HG02798 (cell line): ENCODE results near the gene GALNT9.

Experiments used
- ATAC-seq: cut with Tn5 transposase; IDR thresholded peaks from one replicate; pipeline ENCODE4 v1.9.1; 2021; ENCODE audit warnings: mild to moderate bottlenecking; ENCODE audit not compliant: unreplicated experiment, poor library complexity

Gene GALNT9

DNA sequence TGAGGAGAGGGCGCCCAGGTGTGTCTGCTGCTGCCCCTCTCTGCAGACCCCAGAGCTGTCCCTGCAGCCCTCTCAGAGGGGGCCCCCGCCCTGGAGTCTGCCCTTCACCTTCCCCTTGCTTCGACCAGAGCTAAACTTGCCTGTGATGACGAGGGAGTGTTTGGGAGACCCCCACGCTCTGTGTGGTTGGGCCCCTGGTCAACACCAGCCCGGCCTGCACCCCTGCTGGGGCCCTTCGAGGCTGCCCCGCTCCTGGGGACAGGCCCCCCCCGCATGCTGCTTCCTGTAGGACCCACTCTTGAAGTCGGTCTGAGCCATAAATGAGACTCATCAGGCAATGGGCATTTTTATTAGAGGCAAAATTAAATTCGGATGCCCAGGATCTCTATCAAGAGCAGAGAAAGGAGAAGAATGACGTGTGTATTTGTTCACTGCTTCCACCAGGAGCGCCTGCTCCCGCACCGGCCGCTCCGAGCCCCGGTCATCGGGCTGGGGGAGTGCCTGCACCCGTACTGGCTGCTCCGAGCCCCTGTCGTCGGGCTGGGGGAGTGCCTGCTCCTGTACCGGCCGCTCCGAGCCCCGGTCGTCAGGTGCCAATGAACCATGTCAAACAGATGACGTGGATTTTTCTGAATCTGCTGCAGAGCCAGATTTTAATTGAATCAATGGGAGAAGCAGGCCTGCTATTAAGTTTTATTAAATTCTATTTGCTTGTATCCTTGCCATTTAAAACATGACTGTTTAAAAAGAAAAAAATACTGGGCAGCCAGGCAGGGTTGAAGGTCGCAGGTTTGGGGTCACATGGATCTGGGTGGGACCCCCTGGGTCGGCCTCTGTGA is 137.5 kb downstream of the GALNT9 start:
- no peak for ATAC-seq

DNA sequence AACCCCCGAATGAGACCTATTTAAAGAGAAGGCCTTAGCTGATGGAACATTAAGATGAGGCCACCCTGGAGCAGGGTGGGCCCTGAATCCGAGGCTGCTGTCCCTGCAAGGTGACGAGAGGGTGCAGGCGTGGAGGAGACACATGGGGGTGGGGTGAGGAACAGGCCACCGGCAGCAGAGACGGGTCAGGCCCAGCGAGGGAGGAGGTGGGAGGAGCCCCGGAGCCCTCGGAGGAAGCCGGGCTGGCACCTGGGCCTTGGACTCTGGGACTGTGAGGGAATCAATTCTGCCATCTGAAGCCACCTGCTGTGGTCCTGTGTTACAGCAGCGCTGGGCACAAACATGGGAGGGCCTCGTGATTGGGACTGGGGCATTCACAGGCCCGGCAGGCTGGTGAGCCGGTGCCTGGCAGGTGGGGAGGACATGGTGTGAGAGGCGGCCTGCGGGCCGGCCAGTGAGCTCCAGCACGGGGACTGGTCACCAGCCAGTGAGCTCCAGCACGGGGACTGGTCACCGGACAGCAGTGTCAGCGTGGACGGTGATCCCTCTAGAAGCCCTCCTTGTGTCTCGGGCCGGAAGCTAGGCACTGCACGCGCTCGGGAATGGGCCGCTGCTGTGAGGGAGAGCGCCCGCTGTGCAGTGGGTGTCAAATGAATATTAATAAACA is 138.4 kb downstream of the GALNT9 start:
- no peak for ATAC-seq

DNA sequence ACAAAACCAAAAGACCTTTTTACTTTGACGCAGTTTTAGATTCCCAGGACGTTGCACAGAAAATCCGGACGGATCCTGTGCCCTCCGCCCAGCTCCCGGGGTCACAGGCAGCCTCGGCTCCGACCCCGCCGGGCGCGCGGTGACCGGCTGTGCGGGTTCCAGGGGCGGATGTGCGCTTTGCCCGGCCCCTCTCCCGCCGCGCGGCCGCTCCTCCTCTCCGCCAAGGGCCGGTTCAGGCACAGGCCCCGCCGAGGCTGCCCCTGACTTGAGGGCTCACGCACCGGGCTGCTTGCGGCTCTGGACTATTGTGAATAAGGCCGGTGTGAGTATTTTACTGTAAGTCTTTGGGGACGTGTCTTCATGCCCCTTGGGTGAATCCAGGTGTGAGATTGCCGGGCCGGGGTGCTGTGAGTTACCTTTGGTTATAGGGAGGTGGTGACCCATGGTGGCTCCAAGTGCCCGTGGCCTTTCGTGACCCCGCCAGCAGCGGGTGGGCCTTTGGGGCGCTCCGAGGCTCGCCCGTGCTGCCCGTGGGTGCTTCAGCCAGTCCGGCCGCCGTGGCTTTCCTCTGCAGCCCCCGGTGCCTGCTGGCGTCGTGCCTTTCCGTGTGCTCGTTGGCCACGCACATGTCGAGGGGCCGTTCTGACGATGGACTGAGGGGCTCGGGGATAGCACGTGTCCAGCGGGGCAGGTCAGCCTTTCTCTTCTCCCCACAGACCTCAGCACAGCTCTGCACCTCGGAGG is 139.2 kb downstream of the GALNT9 start:
- ATAC-seq = no peak

DNA sequence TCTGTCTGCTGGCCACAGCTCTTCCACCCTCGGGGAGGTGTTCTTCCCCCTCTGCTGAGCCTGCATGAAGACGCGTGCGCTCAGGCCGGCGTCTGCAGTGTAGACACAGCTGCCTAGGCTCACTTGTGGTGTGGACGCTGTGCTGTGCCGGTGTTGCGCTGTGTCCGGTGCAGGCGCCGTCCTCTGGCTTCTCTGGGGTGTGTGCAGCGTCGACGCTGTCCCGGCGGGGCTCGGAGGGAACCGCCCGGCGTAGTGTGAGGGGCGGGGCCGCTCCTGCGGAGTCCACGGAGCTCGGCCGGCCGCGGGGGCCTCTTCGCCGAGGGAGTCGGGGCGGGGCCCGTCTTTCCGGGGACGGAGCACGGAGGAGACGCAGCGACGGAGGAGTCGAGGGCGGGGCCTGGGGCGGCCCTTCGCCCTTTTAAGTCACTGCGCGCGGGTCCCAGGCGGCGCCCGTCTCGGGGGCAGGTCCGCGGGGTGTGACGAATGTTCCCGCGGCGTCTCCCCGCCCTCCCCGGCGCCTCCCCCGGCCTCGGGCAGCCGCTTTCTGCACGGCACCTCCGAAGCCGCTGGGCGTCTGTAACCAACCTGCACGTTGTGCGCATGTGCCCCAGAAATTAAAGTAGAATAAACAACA is 139.9 kb downstream of the GALNT9 start:
- ATAC-seq = peak; percentile 93

DNA sequence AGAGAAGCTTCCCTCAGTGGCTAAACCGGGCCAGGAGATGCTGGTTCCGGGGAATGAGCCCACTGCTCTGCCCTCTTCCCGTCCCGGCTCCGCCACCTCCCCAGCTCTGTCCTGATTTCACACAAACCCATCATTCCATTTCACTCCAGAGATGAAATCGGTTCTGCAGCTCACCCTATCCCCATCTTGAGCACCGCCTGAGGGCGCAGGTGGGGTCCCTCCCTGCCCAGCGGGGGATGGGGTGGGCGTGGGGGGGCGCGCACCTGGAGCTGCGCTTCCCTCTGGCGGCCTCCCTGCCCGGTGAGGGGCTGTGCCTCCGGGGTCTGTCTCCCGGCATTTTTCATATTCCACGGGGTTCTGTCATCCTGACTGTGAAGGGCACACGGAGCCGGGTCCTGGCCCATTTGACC is 140.5 kb downstream of the GALNT9 start:
- ATAC-seq = no peak

DNA sequence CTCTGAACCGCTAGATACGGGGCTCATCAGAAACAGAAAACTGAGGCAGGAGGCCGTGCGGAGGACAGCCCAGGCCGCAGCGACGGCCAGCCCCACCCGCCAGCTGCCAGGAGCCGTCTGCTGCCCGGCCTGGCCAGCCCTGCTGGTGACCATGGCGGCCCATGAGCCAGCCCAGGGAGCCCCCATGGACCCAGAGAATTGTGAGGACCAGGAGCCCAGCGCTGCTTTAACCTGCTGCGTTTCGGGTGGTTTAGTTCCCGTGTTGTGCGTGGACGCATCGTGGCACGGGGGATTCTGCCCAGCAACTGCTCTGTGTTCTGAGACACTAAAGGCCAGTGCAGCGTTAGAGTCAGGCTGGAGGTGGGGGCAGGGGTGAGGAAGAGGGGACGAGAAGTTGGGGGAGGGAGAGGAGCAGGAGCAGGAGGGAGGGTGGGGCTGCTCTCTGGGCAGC is 140.9 kb downstream of the GALNT9 start:
- no peak for ATAC-seq

DNA sequence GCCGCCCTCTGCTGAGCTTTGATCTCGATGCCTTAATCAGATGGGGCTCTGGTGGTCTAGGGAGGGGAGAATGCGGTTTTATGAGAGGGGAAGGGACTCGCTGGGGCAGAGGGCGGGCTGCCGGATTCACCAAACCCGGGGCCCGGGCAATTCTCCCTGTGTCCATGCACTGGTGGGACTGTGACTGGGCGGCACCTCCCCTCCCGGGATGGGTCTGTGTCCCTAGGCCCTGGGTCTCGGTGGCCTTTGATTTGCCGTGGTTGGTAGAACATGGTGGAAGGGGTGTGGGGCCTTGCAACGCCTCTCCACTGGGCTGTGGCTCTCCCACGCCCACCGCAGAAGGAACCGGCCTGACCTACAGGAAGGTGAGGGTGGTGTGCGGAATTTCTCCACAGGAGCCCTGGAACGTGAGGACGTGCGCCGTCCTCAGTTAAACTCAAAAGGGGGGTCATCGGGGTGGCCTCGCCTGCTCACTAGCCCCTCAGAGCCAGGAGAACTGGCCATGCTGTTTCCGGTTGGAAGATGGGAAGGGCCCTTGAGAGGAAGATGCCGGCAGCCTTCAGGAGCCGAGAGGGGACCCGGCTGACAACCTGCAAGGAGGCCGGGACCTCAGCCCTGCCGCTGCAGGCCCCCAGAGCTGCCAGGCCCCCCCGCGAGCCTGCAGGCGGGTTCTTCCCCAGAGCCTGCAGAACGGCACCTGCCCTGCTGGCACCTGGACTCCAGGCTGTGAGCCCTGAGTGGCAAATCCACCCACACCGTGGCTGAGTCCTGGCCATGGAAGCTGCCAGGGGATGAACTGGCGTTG is 141.5 kb downstream of the GALNT9 start:
- ATAC-seq = no peak

DNA sequence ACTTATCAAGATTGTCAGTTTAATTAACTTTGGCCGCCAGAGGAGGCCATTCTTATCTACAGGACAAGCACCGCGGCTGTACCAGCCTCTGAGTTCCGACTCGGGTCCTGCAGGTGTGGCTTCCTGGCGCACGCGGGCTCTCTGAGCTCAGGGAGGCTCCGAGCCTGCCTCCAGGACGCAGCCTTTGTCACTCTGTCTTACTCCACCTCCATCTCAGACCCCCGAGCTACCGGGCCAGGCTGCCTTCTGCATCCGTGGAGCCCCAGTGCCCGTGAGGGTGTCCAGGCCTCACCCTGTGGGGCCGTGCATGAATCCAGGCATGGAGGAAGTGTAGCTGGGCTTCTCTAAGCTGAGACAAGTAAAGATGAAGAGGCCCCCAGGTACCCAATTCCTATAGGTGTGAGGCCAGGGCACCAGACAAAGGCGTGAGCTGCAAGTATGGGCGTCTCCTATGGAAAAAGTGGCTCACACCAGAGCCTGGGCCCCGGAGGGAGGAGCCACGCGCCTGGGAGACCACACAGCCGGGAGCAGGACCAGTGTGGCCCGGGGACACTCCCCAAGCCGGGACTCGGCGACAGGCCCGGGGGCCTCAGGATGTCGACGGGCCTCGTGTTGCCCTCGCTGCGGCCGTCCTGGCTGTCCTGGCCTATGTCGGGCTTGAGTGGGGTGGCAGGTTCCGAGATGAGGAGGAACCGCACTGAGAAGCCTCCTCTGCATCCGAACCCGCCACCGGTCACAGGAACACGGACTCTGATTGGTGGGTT is 142.3 kb downstream of the GALNT9 start:
- no peak for ATAC-seq

DNA sequence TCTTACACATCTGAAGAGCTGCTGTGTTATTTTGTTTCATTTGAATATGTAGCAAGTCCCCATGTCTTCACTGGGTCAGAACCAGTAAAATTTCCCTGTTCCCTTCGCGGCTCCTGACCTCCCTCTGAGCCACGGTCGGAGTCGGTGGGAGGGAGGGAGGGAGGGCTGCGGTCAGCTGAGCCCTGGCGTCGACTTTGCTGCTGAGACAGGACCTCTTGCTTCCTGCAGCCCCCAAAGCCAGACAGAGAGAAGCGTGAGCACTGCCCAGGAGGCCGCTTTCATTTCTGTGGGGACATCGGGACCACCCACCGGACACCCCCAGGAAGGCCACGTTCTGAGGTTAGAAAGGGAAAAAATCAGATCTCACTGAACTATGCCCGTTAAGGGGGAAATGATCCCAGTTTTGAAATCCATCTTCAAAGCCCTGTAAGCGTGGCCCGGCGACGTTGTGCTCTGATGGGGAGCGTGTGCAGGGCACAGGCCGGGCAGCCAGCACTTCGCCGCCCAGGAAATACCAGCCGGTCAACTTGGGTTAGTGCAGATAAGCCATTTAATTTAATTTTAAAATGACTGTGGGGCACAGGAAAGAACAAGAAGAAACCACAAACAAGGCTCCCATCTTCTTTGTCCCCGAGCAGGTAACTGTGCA is 143.1 kb downstream of the GALNT9 start:
- no peak for ATAC-seq

DNA sequence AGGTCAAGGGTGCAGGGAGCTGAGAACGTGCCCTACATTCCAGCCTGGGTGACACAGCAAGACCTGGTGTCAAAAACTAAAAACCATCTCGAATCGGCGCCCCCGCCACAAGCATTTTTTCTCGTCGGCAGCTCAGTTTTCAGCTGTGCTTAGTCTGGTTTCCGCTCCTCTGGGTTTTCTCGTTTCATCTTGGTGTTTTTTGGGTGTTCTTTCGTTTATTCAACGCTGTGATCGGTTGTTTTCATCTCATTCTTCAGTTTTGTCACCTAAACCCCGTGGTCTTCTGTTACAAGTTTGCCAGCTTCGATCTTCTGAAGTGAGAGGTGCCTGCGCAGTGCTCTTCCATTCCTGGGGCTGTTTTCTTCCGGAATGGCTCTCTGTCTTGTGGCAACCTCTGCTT is 143.7 kb downstream of the GALNT9 start:
- no peak for ATAC-seq

DNA sequence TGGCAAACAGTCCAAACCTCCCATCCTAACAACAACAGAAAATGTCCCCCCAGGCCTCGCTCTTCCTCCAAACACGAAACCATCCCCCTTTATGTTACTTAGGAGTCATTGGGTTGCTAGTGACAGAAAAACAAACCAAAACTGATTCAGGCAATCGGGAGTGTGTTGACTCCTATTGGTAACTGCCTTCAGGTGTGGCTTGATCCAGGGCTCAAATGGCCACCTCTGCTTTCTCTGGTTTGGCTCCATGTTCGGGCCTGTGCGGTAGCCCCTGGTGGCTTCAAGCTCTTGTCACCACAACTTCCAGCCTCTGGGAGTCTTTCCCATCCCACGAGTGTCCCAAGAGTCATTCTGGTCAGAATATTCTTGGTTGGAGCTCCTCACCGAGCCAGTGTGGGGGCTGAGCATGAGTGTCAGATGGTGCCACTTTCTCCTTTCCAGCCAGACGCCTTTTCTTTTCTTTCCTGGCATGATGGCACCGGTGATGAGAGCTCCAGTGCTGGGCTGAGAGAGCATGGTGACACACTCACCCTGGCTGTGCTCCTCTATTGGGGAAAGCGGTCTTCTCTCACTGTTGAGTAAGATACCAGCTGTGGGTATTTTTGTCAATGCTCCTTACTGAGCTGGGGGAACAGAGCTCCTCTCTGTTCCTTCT is 146.6 kb downstream of the GALNT9 start:
- ATAC-seq = no peak

DNA sequence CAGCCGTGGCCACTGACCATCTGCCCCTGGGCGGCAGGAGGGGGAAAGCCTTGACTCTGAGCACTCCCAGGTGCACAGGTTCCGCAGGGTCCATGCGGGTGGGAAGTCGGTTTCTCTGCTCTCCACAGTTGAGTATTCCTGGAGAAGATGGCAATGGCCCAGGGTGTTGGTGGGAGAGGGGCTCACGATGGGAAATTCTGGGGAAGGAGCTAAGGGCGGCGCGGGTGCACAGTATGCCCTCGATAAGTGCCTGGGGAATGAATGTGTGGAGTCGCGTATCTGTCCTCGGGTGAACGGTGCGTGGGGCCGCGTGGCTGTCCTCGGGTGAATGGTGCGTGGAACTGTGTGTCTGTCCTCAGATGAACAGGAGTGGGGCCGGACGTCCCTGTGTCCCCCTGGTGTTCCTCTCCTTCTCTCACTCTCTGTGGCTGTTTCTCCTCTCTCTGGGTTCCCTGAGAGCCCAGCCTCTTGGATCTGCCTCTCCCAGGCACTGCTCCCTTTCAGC is 147.1 kb downstream of the GALNT9 start:
- ATAC-seq = no peak

DNA sequence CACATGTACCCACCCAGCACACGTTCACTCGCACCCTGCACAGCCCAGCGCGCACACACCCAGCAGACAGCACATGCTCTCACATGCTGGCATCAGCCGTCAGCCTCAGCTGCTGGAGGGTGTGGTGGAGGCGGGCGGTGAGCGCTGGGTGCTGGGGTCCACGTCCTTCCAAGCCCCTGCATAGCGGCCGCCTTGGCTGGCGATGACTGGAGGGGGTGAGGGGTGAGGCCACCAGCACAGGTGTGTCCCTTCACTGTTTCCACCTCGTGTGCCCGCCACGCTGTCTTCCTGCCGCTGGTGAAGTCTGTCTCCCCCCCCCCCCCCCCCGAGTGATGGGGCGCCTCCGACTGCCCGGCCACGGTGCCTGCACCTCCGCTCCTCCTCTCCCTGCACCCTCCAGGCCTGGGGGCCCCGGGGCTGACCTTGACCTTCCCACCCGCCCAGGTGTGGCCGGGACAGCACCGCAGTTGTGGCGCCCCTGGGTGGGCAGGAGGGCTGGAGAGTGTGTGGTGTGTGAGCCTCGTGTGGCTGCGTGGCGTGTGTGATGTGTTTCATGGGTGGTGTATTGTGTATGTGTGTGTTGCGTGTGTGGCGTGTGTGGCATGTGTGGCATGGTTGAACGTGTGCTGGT is 147.7 kb downstream of the GALNT9 start:
- ATAC-seq = no peak

DNA sequence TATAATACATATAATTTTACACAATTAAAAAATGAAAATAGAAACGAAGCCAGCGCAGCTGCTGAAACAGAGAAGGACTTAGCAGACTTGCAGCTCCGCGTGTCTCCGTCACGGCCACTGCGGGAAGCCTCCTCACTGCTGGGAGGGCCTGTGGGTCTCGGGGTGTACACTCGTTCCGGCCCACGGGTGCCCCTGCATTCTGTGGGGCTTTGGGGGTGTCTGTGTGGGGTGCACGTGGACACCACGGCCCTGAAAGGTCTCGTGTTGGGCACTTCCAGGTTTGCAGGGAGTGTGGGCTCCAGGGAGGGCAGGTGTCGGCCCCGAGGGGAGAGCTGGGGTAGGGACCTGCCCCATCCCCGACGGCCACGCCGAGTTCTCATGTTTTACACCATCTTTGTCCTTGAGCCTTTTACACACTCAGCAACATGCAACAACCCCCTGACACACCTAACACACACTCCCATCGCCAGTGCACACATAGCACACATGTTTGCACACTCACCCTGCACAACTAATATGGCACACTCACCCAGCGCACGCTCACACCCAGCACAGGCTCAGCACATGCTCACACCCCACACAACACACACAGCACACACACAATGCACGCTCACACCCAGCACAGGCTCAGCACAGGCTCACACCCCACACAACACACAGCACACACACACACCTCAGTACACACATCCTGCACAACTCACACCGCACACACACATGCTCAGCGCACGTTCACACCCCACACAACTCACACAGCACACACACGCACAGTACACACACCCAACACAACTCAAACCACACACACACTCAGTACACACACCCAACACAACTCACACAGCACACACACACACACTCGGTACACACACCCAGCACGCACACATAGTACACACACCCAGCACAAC is 148.5 kb downstream of the GALNT9 start:
- no peak for ATAC-seq

DNA sequence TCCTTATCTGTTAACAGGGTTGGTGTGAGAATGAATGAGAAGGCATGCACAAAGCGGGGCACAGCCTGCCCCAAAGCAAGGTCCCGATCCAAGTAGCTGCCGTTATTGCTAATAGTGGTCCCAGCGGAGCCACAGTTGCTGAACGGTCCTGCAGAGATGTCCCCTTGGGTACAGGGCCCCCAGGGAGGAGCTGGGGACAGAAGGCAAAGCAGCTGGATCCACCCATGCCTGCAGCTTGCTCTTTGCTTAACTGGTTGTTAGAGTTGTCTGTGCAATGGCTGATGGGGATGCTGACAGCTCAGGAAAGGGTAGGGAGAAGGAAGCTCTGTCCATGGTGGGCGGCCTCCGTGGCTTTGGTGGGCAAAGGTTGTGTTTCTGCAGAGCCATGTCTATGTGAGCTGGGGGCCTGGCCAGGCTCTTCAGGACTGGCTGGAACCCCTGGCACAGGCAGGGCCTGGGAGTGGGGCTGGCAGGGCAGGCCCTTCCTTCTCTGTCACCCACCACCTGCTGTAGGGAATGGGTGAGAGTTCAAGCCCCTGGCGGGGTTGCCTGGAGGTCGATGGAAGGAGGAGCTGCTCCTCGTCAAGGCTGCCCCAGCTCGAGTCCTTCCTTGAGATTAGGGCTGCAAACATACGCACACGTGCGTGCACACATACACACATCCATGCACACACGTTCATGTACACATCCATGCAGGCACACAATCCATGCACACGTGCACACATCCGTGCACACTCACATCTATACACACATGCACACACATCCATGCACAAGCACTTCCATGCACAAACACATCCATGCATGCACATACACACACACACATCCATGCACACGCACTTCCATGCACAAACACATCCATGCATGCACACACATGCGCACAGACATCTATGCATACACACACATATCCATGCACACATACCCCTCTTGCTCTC is 149.7 kb downstream of the GALNT9 start:
- no peak for ATAC-seq
